Pons (tissue), 1 donor: ENCODE measurements around the gene ICA1.
"Not testable (repeated sequence)": the region's sequence is repeated elsewhere in the genome, so short reads cannot be mapped to it uniquely, and the experiment has no call there.

Source experiments
- DNase-seq: peaks from one replicate; pipeline ENCODE4 v3.0.0-alpha.2; 2016; ENCODE audit warnings: low spot score

ICA1 gene

DNA sequence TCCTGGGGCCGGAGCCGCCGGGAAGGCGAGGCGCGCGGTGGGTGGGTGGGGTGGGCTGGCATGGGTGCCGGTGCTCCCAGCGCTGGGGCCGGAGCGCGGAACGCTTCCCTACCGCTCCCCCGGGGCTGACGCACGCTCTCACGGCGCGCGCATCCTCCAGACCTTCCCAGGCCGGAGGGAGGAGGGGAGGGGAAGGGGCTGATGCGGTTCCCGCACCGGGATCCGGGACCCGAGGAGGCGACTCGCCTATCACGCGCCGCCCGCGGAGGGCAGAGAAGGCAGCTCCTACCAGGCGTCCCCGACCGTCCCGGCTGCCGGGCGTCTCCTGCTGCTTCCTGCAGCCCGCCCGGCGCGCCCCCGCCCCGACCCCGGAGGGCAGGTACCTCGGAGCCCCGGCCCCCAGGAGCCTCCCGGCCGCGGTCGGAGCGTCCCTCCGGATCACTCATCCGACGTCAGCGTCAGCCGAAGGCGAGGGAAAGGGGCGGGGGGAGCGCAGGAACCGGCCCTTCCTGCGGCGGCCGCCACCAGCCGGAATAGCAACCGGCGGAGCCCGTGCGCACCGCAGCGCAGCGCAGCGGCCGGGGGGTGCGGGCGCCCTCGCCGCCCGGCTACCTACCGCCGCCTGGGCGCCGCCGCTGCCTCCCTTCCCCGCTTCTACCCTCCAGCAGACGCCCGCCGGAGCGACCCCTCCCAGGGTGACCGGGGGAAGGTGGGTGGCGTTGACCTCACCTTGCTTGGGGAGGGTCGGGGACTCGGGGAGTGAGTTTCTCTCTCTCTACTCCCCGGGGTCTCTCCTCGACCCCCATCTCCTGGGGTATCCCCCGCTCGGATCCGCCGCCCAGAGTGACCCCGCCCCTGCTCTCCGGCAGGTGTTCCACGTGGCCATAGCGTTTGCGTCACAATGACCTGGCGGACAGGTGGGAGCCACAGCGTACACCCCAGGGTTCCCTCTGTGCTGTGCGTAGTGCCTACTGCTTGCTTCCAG is at the start of gene ICA1:
TSS of gene ICA1 (minus strand) at position 457 of the 985 bp plus-strand sequence. CDS start 26,241 bp downstream, outside the sequence.
- no peak for DNase-seq

DNA sequence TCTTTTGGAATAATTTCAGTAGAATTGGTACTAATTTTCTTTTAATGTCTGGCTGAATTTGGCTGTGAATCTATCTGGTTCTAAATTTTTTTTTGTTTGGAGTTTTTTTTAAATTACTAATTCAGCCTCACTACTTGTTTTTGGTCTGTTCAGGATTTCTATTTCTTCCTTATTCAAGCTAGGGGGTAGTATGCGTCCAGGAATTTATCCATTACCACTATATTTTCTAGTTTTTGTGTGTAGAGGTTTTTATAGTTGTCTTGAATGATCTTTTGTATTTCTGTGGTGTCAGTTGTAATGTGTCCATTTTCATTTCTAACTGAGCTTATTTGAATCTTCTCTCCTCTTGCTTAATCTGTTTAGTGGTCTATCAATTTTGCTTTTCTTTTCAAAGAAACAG is 48.9 kb upstream of the ICA1 start:
- DNase-seq = peak; percentile 63

DNA sequence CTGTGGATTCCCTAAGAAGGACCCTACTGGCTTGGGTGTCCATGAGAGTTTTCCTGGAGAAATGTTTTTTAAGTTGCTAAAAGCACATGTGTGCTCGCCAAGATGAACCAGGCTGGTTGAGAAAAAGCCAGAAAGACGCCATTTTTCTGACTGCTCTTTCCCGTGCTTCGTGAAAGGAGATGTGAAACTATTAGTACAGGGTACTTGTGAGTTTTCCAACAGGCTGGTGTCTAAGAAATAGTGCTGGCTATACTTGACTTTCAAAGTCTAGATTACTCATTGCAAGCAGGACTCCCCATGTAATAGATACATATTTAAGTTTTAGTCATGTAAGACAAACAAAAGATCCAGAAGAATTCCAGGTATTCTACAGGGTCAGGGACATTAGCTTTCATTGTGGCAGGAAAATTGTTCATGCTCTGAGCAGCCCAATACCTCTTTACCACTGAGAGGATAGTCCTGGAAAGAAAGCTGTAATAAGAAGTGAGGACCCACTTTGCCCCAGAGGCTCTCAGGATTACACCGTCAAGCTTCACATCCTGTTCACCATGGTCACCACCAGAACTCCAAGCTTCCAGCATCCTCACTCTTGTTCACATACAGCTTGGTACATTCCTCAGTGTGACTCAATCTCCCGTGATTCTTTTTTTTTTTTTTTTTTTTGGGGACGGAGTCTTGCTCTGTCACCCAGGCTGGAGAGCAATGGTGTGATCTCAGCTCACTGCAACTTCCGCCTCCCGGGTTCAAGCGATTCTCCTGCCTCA is 43.8 kb upstream of the ICA1 start:
- no peak for DNase-seq

DNA sequence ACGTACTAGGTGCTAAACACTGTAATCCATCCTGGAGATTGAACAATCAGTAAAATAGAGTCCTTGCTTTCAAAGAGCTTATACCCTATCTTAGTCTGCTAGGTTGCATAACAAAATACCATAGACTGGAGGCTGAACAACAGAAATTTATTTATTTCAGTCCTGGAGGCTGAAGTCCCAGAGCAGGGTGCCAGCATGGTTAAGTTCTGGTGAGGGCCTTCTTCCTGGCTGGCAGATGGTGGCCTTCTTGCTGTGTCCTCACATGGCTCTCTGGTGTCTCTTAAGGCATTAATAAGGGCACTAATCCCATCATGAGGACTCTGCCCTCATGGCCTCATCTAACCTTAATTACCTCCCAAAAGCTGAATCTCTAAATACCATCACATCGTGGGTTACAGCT is 43.1 kb upstream of the ICA1 start:
- DNase-seq = no peak

DNA sequence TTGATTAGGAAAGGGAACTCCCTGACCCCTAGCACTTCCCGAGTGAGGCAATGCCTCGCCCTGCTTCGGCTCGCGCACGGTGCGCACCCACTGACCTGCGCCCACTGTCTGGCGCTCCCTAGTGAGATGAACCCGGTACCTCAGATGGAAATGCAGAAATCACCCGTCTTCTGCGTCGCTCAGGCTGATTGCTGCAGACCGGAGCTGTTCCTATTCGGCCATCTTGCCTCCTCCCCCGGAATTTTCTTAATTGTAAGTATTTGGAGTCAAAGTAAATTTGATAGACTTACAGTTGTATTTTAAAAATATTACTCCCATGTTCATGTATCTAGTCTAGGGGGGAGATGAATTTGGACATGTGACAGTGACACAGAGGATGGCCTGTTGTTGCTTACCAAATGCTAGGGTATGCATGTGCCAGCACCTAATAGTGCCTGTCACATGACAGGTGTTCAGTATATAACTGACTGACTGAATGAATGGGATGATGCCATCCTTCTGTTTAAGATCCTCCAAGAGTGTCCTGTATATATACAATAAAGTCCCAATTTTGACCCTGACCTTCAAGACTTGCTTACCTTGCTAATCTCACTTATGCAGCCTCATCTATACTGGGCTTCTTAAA is 42.0 kb upstream of the ICA1 start:
- DNase-seq = no peak

DNA sequence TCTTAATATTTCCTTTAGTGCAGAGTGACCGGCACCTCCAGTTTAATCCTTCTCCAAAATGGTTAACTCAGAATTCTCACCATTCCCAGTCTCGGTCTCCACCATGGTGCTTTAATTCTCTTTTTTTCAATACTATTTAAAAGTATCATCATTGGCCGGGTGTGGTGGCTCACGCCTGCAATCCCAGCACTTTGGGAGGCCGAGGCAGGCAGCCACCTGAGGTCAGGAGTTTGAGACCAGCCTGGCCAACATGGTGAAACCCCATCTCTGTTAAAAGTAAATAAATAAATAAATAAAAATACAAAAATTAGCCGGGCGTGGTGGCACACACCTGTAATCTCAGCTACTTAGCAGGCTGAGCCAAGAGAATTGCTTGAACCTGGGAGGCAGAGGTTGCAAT is 35.1 kb upstream of the ICA1 start:
- not testable (repeated sequence) for DNase-seq

DNA sequence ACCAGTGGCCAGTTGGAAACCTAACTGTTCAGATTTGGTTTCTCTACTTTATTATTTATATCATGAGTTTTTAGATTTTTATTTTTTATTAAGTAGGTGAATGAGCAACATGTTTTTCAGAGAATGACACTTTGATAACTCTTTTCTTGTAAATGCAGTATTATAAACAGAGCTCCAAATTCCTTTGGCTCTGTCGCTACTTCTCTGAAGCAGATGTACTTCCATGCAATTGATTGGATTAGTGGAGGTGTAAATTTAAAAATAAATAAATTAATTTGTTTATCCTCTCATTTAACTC is 34.3 kb upstream of the ICA1 start:
- no peak for DNase-seq

DNA sequence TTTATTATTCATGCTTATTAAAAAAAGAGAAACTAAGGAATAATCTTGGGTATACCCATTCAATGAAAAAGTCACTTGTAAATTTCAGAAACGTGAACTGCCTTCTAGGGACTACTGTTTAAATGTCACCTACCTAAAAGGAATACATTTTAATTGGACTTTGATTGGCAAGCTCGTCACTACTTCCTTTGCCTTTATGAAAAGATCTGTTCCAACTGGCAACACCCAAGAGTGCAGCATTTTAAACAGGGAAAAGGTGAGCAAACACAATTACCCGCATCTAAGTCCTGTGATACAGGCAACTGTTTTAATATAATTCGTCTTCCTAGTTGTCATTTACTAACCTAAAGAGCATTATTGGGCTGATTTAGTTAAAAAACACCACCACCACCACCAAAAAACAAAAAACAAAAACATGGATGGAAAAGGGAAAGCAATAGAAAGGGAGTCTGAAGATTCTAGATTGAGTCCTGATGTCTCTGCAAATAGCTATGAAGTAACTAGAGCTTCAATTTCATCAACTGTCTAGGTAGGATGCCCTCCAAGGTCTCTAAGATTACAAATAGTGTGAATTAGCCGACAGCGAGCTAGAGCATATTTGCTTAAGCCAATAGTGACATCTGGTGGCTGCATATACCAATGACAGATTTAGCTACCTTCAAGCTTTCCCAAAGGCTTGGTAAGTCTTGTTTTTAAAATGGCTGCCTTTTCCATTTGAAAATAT is 33.8 kb upstream of the ICA1 start:
- peak; percentile 95 for DNase-seq

DNA sequence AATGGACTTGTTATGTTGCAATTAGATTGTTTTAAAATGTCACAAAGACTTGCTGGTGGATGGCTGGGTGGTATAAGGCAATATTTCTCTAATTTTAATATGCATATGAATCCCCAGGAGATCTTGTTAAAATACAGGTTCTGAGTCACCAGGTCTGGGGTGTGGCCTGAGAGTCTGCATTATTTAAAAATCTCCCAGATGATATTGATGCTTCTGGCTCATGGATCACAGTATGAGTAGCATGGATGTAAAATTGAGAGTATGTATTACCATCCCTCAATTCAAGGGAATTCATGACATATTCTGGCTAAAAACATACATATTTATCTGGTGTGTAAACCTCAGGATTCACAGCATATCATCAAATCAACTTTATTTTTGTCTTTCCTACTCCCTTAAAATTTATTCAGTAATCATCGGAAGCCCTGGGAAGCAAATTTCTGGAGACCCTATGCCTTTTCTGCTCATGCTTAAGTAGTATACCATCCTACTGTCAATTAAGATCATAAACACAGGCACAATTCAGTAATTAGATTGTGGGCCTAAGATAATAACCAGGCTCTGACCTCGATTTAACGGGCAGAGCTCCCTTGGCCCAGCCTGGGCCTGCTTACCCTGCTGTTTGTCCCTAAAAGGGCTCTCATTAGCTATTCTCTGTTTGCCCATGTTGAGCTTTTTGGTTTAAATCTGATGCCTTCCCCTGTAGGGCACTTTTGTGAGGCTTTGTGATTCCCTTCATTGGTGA is 29.6 kb upstream of the ICA1 start:
- DNase-seq = no peak

DNA sequence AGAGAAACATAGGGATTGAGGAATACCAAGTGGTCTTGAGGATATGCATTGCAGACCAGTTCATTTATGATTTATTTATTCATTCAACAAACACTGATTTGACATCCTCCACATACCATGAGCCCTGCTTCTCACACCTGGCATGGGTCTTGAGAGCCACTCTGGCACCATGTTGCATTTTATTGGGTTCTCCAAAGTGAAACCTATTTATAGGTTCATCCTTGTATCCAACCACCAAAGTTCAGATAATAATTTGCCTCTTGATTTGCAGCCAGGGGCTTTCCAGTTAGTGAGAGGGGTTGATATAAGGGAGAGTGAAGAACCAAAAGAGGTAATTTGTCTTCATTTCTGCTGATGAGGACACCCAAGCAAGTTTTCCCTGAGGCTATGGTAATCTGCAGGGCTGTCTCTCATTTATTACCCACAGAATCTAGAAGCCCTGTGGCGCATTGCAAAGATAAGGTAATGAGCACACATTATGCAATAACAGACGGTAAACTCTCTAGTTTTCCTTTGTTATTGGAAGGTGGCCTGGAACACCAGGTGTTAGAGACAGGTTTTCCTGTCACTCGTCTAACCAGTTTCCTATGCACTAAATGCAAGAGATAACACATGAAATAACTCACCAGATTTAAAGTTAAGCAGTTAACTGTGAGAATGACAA is 28.8 kb upstream of the ICA1 start:
- no peak for DNase-seq

DNA sequence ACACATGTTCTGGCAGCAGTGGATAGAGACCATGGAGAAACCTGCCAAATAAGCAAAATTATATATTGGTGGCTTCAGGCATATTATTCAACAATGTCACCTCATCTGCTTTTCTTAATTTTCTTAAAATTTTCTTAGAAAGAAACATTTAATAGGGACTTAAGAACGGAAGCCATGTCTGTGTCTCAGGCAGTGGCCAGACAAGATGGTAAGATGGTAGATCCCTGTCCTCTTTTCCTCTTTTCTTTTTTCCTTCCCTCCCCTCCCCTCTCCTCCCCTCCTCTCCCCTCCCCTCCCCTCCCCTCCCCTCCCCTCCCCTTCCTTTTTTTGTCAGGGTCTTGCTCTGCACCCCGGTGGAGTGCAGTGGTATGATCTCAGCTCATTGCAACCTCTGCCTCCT is 24.2 kb upstream of the ICA1 start:
- no peak for DNase-seq

DNA sequence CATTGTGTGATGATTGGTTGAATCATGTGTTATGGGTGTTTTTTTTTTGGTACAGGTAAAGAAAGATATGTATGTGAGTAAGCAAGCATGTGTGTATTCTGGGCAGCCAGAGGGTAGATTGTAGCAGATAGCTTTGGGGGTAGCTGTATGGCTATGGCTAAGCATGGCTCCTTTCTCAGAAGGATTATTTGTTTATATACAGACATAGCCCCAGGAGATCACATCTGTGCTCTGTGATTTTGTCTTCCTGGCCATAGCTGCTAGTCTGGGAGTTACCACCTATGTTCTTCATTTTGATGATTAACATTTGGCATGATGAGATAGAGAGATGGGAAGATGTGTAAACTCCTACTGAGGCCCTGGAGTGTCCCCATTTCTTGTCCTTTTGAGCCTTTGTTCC is 23.2 kb upstream of the ICA1 start:
- DNase-seq = no peak

DNA sequence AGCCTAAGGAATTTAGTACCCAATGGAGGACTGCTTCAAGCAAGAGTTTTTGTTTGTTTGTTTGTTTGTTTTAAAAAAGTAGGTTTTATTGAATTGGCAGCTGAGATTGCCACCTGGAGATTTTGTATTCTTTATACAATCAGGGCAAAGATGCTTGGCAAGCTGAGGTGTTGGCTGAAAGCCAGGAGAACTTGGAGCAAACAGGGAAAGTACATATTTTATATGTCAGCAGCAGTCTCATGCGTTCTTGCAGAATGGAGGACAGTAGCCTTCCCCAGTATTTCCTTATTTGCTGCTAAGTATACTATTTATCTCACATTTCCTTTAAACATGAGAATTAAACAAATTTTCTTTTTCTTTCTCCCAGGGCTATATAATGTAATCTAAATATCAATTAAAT is 22.6 kb upstream of the ICA1 start:
- no peak for DNase-seq

DNA sequence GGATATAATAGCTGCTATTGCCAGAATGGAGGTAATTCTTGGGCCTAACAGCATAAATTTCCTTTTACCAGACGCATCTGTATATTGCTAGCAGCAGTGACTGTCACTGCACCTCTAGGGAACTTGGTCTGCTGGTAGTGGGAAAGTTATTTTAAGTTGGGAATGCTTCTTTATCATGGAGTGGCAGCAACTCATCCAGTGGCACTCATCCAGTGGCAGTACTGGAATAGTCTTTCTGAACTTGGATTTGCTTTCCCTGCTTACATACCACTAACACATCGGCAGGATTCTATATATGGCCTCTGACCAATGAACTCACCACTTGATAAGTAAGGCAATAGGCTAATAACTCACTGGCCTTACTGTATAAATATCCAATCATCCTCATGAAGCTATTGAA is 22.0 kb upstream of the ICA1 start:
- no peak for DNase-seq

DNA sequence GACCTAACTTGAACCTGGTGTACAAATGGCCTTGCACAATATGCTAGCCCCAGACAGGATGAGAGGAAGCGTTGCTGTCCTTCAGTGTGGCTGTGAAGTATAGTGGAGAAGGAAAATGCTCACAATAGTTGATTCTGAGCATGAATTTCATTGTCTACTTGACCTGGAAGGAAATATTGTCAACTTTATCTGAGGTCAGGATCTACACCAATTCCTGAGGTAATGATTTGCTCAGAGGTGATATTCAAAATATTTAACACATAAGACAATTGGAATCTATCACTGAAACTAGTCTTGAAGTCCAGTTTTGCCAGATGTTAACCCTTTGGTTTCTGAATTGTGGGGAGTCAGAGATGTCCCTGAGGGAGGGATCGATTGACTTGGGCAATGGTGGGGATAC is 20.9 kb upstream of the ICA1 start:
- no peak for DNase-seq

DNA sequence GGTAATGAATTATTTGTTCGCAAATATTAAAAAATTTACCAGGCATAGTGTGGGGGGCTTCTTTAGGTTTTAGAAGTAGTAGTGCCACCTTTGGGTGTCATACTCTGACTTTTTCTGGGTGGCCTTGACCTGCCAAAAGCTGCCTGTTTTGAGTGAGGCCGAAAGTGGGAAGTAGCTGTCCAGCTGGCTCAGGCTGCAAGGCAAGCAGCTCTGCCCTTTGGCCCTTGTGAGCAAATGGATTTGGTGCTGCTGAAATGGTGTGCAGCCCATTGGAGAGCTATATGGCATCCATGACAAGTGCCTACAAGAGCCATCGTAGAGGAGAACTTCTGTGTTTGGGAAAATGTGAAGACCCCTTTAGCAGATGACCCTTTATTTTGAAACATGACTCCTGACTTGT is 20.2 kb upstream of the ICA1 start:
- DNase-seq = no peak

DNA sequence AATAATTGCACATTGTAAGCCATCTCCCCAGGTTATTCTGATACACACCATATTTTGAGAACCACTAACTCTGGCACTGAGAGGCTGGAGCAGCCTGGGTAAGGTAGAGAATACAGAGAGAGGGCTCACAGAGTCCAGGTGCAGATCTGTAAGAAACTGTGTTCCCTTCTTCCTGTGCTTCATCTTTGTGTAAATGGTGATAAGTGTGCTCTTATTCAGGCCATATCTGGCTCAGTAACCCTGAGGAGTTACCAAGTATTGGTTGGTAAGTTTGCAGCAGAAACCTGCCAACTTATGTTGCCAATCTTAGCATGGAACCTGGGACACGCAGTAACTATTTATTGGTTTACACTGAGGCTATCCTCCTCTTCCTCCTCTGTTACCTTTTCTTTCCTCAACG is 16.2 kb upstream of the ICA1 start:
- DNase-seq = no peak

DNA sequence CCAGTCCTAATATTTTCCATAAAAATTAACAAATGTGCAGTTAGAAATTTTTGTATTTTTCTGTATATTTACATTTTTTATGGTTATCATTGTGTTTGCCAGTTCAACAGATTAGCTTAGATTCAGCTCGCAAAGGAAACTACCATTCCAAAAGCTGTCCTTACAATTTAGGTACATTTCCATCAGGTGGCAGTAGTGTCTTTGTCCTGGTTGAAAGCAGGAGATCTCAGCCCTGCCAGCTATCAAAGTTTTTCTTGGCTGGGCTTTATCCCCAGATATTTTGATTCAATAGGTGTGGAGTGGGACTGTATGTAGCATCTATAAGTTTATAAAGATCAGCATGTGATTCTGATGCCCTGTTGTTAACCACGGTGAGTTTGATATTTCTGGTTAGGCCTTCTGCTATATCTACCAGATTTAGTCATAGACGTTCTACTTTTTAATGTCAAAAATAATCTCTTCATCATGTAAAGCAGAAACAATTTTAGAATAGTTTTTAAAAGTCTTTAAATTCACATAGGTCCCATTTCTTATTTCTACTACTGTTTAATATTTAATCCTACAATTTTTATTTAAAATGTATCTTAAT is 15.5 kb upstream of the ICA1 start:
- DNase-seq = no peak

DNA sequence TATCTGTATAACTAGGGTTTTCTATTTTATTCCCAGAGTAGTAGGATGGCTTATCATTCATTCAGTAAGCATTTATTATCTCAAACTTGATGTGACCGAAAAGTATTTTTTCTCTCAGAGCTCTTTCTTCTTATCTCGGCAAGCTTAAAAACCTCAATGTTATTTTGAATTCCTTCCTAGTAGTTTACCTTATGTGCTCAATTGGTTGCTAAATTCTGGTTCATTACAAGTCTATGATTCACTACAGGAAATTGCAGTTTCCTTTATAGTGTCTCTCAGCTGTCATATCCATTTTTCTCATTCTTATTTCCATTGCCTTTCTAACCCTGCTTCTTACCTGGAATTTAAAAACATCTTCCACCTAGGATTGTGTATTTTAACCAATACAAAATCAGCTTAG is 12.6 kb upstream of the ICA1 start:
- no peak for DNase-seq

DNA sequence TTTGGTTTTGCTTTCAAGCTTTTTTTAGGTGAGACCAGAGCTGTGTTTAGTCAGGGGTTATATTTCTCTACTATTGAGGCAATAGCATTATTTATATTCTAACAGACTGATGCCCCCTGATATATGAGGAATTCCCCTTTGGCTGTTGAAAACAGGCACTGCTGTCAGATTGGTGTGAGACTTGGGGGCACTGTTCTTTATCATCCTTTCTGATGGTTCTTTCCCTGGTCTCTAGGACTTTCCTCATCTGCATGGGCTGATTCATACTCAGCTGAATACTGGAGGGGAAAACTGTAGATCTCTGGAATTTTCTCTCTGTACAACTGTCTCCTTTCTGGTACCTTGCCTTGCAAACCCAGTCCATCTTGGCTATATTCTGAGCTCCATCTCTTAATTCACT is 10.0 kb upstream of the ICA1 start:
- no peak for DNase-seq

DNA sequence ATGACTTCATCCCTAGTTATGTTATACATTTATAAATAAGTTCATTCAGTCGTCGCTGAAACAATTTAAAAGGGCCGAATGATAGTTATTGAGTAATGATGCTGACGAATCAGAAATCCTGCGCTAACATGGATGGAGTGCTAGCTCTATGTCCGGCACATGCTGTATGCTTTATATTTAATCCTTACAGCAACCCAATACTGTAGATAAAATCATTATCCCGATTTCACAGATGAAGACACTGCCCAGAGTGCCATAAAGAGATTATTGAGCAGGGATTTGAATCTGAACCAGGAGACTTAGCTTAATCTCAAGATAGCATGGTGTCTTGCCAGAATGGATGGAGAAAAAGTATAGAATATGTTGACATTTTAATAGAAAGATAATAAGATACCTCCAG is 1.1 kb upstream of the ICA1 start:
- no peak for DNase-seq
